Stimulated activated CD4-positive, alpha-beta T cell treated with anti-CD3 and anti-CD28 coated beads, Interleukin-12 subunit alpha, Interleukin-12 subunit beta, amount 100 ng/mL, for 4 hours (primary cell): ENCODE data around the gene TTLL12.

Source experiments
- DNase-seq: peaks from one replicate; pipeline ENCODE4 v3.0.0-alpha.2; 2020

Gene TTLL12

GRCh38 chr22:43213051-43213450 is 26.1 kb upstream of the TTLL12 start:
- DNase-seq: no peak

- DNase-seq: no peak
Measured at GRCh38 chr22:43212434-43212952, 25.6 kb upstream of the TTLL12 start.

DNA sequence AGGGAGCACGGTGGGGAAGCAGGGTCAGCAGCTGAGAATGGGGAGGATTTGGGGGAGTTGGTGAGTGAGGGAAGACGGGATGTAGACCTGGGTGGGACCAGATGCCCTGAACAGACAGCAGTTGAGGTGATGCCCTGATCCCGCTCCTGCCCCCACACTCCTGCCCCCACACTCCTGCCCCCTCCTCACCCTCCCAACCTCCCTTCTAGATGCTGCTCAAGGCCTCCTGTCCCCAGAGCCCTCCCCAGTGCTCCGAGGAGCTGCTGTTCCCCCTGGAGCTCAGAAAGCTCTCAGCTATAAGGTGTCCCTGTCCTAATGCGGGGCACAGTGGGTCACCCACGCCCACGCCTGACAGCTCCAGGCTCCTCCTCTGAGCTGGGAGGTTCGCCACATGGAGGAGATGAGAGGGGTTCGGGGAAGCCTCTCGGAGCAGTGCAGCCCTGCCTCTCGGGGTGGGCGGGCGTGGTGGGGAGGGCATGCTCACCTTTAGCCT is 25.1 kb upstream of the TTLL12 start:
- no peak for DNase-seq

GRCh38 chr22:43210631-43211515 is 23.9 kb upstream of the TTLL12 start:
- DNase-seq: no peak

GRCh38 chr22:43209971-43210370 is 23.0 kb upstream of the TTLL12 start:
- no peak for DNase-seq

GRCh38 chr22:43209523-43209890 is 22.6 kb upstream of the TTLL12 start:
- DNase-seq: no peak

DNA sequence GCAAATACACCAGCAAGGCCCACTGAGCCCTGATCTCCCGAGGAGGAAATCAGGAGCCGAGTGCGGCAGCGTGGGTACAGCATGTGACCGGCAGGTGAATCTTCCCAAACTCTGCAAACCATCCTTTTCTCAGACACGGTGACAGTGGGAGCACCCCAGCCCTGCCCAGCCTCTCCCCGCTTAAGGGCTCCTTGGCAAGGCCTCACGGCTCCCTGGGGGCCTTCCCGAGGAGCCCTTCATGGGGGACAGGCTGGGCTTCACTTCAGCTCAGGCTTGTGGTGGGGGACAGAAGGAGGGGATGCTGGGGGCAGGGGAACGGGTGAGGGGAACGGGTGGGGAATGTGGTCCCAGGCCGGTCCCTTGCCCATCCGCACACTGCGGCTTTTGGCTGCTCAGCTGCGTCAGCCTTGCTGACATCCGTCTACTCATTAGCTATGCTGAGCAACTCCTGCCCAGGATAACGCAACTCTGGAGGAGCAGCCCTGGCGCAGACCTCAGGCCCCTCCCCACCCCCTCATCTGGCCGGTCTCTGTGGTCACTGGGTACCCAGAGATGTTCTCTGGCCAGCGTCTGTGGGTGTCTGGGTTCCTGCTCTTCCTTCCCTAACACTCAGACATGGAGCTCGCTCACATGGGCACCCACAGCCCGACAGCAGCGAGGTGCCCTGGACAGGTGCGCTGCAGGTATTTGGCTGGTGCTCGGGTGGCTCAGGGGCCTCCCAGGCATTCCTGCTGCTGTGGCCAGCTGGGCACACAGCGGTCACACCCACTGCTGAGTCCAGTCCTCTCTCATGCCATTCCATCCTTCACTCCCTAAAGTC is 22.0 kb upstream of the TTLL12 start:
- DNase-seq: no peak

DNA sequence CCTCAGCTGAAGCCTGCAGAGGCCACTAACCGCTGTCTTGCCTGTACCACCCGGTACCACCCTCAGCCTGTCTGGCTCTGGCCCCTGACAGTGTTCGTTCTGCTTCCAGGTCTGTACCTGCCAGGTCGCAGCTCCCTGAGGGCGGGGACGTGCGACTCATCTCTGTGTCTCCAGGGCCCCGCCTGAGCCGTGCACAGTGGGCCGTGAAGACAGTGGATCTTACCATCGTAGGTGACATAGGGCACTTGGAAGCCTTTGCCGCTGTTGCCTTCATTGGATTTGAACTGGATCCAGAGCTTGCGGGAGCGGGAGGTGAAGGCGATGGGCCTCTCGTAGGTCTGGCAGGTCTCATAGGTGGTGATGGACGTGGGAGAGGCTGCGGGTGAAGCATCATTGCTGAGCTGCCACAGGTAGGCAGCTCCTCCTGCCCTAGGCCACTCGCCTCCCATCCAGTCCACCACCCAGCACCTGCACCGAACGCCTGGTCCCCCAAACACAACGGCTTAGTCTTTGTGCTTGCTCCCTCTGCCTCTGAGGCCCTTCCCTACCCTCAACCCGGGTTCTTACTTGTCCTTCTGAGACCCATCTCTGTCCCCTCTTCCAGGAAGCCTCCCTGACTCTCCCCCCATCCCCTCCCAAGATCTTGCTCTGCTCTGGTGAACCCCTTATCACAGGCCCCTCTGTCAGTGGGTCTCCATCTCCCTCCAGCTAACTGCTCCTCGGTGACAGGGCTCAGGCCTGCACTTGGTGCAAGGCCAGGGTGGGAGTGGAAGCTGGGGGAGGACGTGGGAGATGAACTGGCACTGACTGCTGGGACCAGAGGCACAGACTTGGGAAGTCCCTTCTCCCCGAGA is 21.1 kb upstream of the TTLL12 start:
- no peak for DNase-seq

DNA sequence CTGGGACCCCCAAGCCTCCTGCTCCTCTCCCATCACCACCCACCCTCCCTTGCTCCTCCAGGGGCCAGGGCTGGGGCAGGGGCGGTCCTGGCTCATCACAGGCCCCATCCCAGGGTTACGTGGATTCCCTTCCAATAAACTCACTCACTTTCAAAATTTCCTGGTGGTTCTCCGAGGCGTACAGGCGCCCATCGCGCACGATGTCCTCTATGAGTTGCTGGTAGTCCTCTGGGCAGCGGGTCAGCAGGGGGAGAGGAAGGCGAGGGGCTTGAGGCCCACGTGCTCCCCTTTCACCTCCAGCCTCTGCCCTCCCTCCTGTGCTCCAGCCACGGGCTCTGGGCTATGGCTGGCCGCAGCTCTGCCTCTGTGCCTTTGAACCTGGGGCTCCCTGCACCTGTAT is 20.5 kb upstream of the TTLL12 start:
- no peak for DNase-seq

- no peak for DNase-seq
Measured at GRCh38 chr22:43206509-43207161, 19.7 kb upstream of the TTLL12 start.

GRCh38 chr22:43205748-43206508 is 19.0 kb upstream of the TTLL12 start:
- DNase-seq: no peak

- no peak for DNase-seq
Measured at GRCh38 chr22:43205261-43205691, 18.3 kb upstream of the TTLL12 start.

- DNase-seq: no peak
Measured at GRCh38 chr22:43203471-43203981, 16.6 kb upstream of the TTLL12 start.

- no peak for DNase-seq
Measured at GRCh38 chr22:43202756-43203410, 15.9 kb upstream of the TTLL12 start.

GRCh38 chr22:43202326-43202725 is 15.4 kb upstream of the TTLL12 start:
- no peak for DNase-seq

DNA sequence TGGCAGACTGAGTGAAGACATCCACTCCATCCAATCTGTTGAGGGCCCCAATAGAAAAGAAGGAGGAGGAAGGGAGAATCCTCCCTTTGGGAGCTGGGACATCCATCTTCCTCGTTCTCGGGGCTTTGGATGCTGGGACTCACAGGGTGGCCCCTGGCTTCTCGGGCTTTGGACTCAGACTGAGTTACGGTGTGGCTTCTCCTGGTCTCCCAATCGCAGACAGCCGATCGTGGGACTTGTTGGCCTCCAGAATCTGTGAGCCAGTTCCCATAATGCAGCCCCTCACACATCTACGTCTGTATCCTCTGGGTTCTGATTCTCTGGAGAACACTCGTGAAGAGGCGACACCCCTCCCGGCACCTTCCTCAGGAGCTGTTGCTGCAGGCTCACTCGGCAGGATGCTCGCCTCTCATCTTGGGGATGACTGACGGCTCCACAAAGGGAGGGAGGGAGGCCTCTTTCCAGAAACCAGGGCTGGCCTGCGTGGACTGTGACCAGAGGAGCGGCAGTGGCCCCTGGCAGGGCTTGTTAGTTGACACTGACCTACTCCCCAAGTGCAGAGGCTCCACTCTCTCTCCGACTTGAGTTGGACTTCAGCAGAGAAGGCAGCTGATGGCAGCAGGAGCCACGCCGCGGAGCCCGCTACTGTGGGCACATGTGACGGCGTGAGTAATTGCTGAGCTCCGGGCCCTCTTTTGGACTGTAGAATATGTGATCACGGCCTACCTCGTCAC is 14.7 kb upstream of the TTLL12 start:
- no peak for DNase-seq

- DNase-seq: no peak
Measured at GRCh38 chr22:43200555-43200954, 13.6 kb upstream of the TTLL12 start.

- no peak for DNase-seq
Measured at GRCh38 chr22:43200031-43200430, 13.1 kb upstream of the TTLL12 start.

DNA sequence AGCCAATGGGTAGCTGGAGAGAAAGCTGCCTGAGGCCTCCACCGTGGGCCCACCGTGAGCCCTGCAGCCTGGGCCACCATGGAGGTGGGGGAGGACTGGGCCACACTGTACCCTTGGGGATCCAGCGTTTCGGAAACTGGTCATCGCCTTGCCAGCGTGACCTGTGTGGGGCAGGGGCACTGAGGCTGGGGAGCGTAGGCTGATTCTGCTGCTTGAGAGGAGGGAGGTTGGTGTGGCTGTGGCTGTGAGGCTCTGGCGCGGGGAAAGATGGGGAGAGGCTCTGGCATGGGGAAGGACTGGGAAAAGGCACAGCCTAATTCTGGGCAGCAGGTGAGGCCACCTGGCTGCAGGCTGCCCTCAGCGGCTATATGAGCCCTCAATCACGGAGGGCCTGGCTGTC is 12.6 kb upstream of the TTLL12 start:
- no peak for DNase-seq

- no peak for DNase-seq
Measured at GRCh38 chr22:43198936-43199335, 12.0 kb upstream of the TTLL12 start.
